HepG2 (cell line): Measurements from ENCODE around the gene RTEL1.

Experiments used
- FOXO1 ChIP-seq: sonication (generic); formaldehyde crosslinking; IDR thresholded peaks from 2 replicates; pipeline ENCODE4 v1.4.0; 2020; ENCODE audit warnings: missing genetic modification reagents
- KDM2A ChIP-seq: sonication (generic); formaldehyde crosslinking; IDR thresholded peaks from 2 replicates; pipeline ENCODE4 v1.4.0; 2020; ENCODE audit warnings: low read depth, missing genetic modification reagents, borderline replicate concordance
- TF ChIP-seq, protein P1 (sequence below): IDR thresholded peaks from 2 replicates; pipeline ENCODE4 v1.6.1; 2012; ENCODE audit warnings: inconsistent platforms
- TF ChIP-seq, protein P2 (sequence below): sonication (generic); formaldehyde crosslinking; IDR thresholded peaks from 2 replicates; pipeline ENCODE4 v1.5.0; 2020; ENCODE audit warnings: mild to moderate bottlenecking, missing genetic modification reagents, moderate library complexity

DNA sequence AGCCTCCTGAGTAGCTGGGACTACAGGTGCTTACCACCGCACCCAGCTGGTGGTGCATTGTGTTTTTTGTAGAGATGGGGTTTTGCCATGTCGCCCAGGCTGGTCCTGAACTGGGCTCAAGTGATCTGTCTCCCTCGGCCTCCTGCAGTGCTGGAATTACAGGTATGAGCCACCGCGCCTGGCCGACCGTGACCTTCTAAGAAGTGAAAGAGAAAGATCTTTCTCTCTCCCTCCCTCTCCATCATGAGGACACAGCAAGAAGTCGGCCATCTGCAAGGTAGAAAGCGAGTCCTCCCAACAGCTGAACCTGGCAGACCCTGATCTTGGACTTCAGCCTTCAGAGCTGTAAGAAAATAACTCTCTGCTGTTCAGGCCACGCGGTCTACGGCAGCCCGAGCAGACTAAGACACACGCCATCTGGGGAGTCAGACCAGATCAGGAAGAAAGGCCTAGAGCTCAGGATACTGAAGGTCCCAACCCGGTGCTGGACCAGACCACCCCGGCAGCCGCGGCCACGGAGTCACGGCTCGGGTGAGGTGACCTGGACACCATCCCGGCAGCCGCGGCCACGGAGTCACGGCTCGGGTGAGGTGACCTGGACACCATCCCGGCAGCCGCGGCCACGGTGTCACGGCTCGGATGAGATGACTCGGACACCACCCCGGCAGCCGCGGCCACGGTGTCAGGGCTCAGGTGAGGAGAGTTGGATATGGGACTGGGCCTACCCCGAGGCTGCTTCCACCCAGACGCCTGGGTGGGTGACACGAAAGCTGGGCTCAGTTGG lies 40.8 kb upstream of the RTEL1 start:
- TF ChIP-seq, protein P1, sequence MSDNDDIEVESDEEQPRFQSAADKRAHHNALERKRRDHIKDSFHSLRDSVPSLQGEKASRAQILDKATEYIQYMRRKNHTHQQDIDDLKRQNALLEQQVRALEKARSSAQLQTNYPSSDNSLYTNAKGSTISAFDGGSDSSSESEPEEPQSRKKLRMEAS, result no peak
- TF ChIP-seq, protein P2, sequence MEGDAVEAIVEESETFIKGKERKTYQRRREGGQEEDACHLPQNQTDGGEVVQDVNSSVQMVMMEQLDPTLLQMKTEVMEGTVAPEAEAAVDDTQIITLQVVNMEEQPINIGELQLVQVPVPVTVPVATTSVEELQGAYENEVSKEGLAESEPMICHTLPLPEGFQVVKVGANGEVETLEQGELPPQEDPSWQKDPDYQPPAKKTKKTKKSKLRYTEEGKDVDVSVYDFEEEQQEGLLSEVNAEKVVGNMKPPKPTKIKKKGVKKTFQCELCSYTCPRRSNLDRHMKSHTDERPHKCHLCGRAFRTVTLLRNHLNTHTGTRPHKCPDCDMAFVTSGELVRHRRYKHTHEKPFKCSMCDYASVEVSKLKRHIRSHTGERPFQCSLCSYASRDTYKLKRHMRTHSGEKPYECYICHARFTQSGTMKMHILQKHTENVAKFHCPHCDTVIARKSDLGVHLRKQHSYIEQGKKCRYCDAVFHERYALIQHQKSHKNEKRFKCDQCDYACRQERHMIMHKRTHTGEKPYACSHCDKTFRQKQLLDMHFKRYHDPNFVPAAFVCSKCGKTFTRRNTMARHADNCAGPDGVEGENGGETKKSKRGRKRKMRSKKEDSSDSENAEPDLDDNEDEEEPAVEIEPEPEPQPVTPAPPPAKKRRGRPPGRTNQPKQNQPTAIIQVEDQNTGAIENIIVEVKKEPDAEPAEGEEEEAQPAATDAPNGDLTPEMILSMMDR (CRISPR knock-in tag), result no peak
- TF ChIP-seq KDM2A (CRISPR knock-in tag) (no peak), FOXO1 (CRISPR knock-in tag) (no peak)
